Body of pancreas (tissue), 4 donors: Measurements from ENCODE around the gene GGA2. TPM values are rescaled to one million over a fixed set of nuclear protein-coding genes. Genes with fewer than 3 reads are reported as not detected.
A peak's percentile ranks its signal among the peaks of the same experiment; 100 is the strongest.
"Not testable (repeated sequence)": the region's sequence is repeated elsewhere in the genome, so short reads cannot be mapped to it uniquely, and the experiment has no call there.

Experiments
- ATAC-seq: fragments of 150-250 bp; one replicate; pipeline ENCODE4 v1.9.1; 2016
- DNase-seq, 4 donors: peaks; one replicate each; pipeline ENCODE4 v3.0.0-alpha.2; 2019
- H3K27ac ChIP-seq, 4 donors: fragments of 200-600 bp; sonication (generic); 1 replicate in 3 of 4; 2 replicates in 1 of 4; pipeline versions ENCODE4 v1.5.1 to v1.6.1; 2016 to 2019; ENCODE audit warnings: mild to moderate bottlenecking in 1 of 4, mixed read lengths in 1 of 4, moderate library complexity in 1 of 4
- H3K27me3 ChIP-seq, 2 donors: fragments of 200-600 bp; sonication (generic); one replicate each; pipeline ENCODE4 v1.6.0; 2016; ENCODE audit warnings: mild to moderate bottlenecking in 1 of 2
- H3K36me3 ChIP-seq, 2 donors: fragments of 200-600 bp; sonication (generic); replicated peaks in 1 of 2; 2 replicates each; pipeline ENCODE4 v1.5.1; 2016; ENCODE audit warnings: low read depth in 2 of 2; ENCODE audit not compliant: insufficient read depth in 1 of 2
- H3K4me1 ChIP-seq: fragments of 200-600 bp; sonication (generic); one replicate; pipeline ENCODE4 v1.6.0; 2016
- H3K4me3 ChIP-seq, 2 donors: fragments of 200-600 bp; sonication (generic); 1 replicate in 1 of 2; 2 replicates in 1 of 2; pipeline ENCODE4 v1.5.1; 2016 to 2019
- H3K9me3 ChIP-seq, 3 donors: fragments of 200-600 bp; sonication (generic); 1 replicate in 2 of 3; 2 replicates in 1 of 3; pipeline ENCODE4 v1.5.1; 2016
- CTCF ChIP-seq, 7 experiments: fragments of 450-650 bp in 4 of 7; fragments of 200-600 bp in 3 of 7; sonication (generic) in 3 of 7; IDR thresholded peaks; one replicate each; pipeline ENCODE4 v1.5.1; 2016 to 2019; ENCODE audit warnings: antibody characterized with exemption in 7 of 7
- POLR2A ChIP-seq, 3 donors: fragments of 450-650 bp; IDR thresholded peaks; one replicate each; pipeline ENCODE4 v1.6.1; 2016; ENCODE audit warnings: antibody characterized with exemption in 3 of 3, mild to moderate bottlenecking in 2 of 3
- WGBS, 2 donors: methylation state at CpG; one replicate each; pipeline ENCODE4 v1.1.5; 2017; 5-methylcytosine and 5-hydroxymethylcytosine counted together
- intact Hi-C: fragments of 100-400 bp; cut with DNase I; formaldehyde crosslinking; loops from one replicate; pipeline ENCODE4 v1.15.1; 2023
- total RNA-seq, 2 donors: library from RNA; depleted of rRNA; stranded (reverse); fragments of >200 nt; gene quantifications; one replicate each; pipeline ENCODE4 v1.1.0, GENCODE V29; 2016

GGA2 gene
- total RNA-seq, 2 donors from 2014 or later: 59.3 to 64.6 TPM

- ATAC-seq (no peak), DNase-seq (no peak)
- Histone ChIP-seq H3K9me3 (no peaks in the 10 kb centered on the region), H3K4me1 (peaks cover 27% of the 10 kb centered on the region), H3K27ac (no peak overlapping the region), H3K4me3 (no peak overlapping the region), H3K27me3 (no peaks in the 10 kb centered on the region), H3K36me3 (no peaks in the 10 kb centered on the region)
- 49 to 54% methylated on average over 7 of the region's 7 CpGs for WGBS, 2 donors
- intact Hi-C loops: no loop called here
- TF ChIP-seq CTCF (IDR thresholded peaks at IDR 0.05) (no peak), POLR2A (IDR thresholded peaks at IDR 0.05) (no peak)
These were observed 1.4 kb upstream of the GGA2 start for GRCh38 chr16:23511731-23512130.

- intact Hi-C loops, ATAC-seq, H3K9me3 ChIP-seq, H3K4me3 ChIP-seq, DNase-seq, H3K27me3 ChIP-seq, H3K36me3 ChIP-seq: not testable (repeated sequence)
- WGBS, 2 donors: 76 to 88% methylated on average over 7 to 8 of the region's 10 CpGs
- Histone ChIP-seq H3K27ac (peak overlapping the region in 3 of 4 donors; percentile 92 to 93 (median 92)), H3K4me1 (peaks cover 35% of the 10 kb centered on the region)
These were observed 599 bp upstream of the GGA2 start for GRCh38 chr16:23510915-23511270.

- Histone ChIP-seq H3K36me3 (no peaks in the 10 kb centered on the region), H3K9me3 (no peaks in the 10 kb centered on the region), H3K4me3 (peak overlapping the region; percentile 70 to 85), H3K27ac (peak overlapping the region; percentile 83 to 93 (median 92)), H3K4me1 (peaks cover 46% of the 10 kb centered on the region), H3K27me3 (no peaks in the 10 kb centered on the region)
- DNase-seq (peak; percentile 36 to 45 (median 42)), ATAC-seq (peak; percentile 27)
- no peak for TF ChIP-seq POLR2A (IDR thresholded peaks at IDR 0.05)
- no peak for TF ChIP-seq CTCF (IDR thresholded peaks at IDR 0.05)
- intact Hi-C loops: loop anchor here (10.0 kb wide), 1 partner anchor 45 kb away; the partner anchor contains the start of genes EARS2 and UBFD1
- WGBS, 2 donors: 0 to 1% methylated on average over 8 to 14 of the region's 17 CpGs
These were observed 521 bp downstream of the GGA2 start for GRCh38 chr16:23509782-23510163.

GRCh38 chr16:23509441-23509754 lies 896 bp downstream of the GGA2 start:
- Histone ChIP-seq H3K27me3 (no peaks in the 10 kb centered on the region), H3K9me3 (no peaks in the 10 kb centered on the region), H3K4me1 (peaks cover 50% of the 10 kb centered on the region), H3K4me3 (peak overlapping the region; percentile 70 to 85), H3K36me3 (no peaks in the 10 kb centered on the region), H3K27ac (peak overlapping the region; percentile 59 to 93 (median 92))
- ATAC-seq (no peak), DNase-seq (no peak)
- intact Hi-C loops: loop anchor here (10.0 kb wide), 1 partner anchor 45 kb away; the partner anchor contains the start of genes EARS2 and UBFD1
- TF ChIP-seq CTCF (IDR thresholded peaks at IDR 0.05) (no peak), POLR2A (IDR thresholded peaks at IDR 0.05) (peak in 1 of 3 donors; percentile 2)
- WGBS, 2 donors: 2 to 5% methylated on average over 5 of the region's 5 CpGs

- DNase-seq: peak; percentile 38 to 42 (median 40)
- peak in 2 of 3 donors; percentile 44 to 58 for TF ChIP-seq POLR2A (IDR thresholded peaks at IDR 0.05)
- TF ChIP-seq CTCF (IDR thresholded peaks at IDR 0.05): no peak
- H3K4me1 ChIP-seq: peaks cover 56% of the 10 kb centered on the region
- 7 to 12% methylated on average over 28 of the region's 28 CpGs for WGBS, 2 donors
- H3K9me3 ChIP-seq: no peaks in the 10 kb centered on the region
- H3K36me3 ChIP-seq: no peaks in the 10 kb centered on the region
- H3K4me3 ChIP-seq: peak overlapping the region; percentile 70 to 85
- no peaks in the 10 kb centered on the region for H3K27me3 ChIP-seq
- peak; percentile 4 for ATAC-seq
- H3K27ac ChIP-seq: peak overlapping the region; percentile 59 to 93 (median 92)
- intact Hi-C loops: loop anchor here (10.0 kb wide), 1 partner anchor 46 kb away; the partner anchor contains the start of genes EARS2 and UBFD1
These were observed 1.5 kb downstream of the GGA2 start for GRCh38 chr16:23508589-23509440.
